DOHH2 (cell line): ENCODE measurements around the gene WDR31.

Source experiments
- H3F3A ChIP-seq: fragments of 200-600 bp; sonication (generic), shearing (Covaris generic); 2 replicates; pipeline ENCODE4 v1.6.0; 2016; ENCODE audit warnings: antibody characterized with exemption, mild to moderate bottlenecking; ENCODE audit not compliant: control insufficient read depth, insufficient read depth
- H3K27ac ChIP-seq: fragments of 200-600 bp; sonication (generic); 2 replicates; pipeline ENCODE4 v1.5.1; 2014; ENCODE audit warnings: low read depth, mild to moderate bottlenecking, low read length, moderate library complexity
- H3K27me3 ChIP-seq: fragments of 200-600 bp; sonication (generic); 2 replicates; pipeline ENCODE4 v1.6.1; 2014; ENCODE audit warnings: mild to moderate bottlenecking, low read length, mixed read lengths; ENCODE audit not compliant: control insufficient read depth
- H3K36me3 ChIP-seq: fragments of 200-600 bp; sonication (generic); 2 replicates; pipeline ENCODE4 v1.6.1; 2014; ENCODE audit warnings: mild to moderate bottlenecking, low read length, moderate library complexity, mixed read lengths; ENCODE audit not compliant: control insufficient read depth
- H3K4me1 ChIP-seq: fragments of 200-600 bp; sonication (generic); 2 replicates; pipeline ENCODE4 v1.6.1; 2014; ENCODE audit warnings: mild to moderate bottlenecking, low read length, mixed read lengths; ENCODE audit not compliant: control insufficient read depth
- H3K4me2 ChIP-seq: fragments of 200-600 bp; sonication (generic); 2 replicates; pipeline ENCODE4 v1.6.0; 2014; ENCODE audit warnings: mild to moderate bottlenecking, low read length, moderate library complexity
- H3K4me3 ChIP-seq: fragments of 200-600 bp; sonication (generic); 2 replicates; pipeline ENCODE4 v1.5.1; 2014; ENCODE audit warnings: mild to moderate bottlenecking, low read length, mixed read lengths
- H3K79me2 ChIP-seq: fragments of 200-600 bp; sonication (generic); 2 replicates; pipeline ENCODE4 v1.6.1; 2014; ENCODE audit warnings: mild to moderate bottlenecking, low read length, mixed read lengths; ENCODE audit not compliant: control insufficient read depth
- H3K9me2 ChIP-seq: fragments of 200-600 bp; sonication (generic); replicated peaks from 2 replicates; pipeline ENCODE4 v1.6.1; 2014; ENCODE audit warnings: mild to moderate bottlenecking, low read length, mixed read lengths; ENCODE audit not compliant: control insufficient read depth
- H3K9me3 ChIP-seq: fragments of 200-600 bp; sonication (generic); 2 replicates; pipeline ENCODE4 v1.6.1; 2014; ENCODE audit warnings: antibody characterized with exemption, low read length, mixed read lengths; ENCODE audit not compliant: control insufficient read depth, insufficient read depth
- H4K20me1 ChIP-seq: fragments of 200-600 bp; sonication (generic); 2 replicates; pipeline ENCODE4 v1.6.0; 2014; ENCODE audit warnings: low read depth, mild to moderate bottlenecking, antibody characterized with exemption, low read length, moderate library complexity; ENCODE audit not compliant: control insufficient read depth, insufficient read depth
- CTCF ChIP-seq: fragments of 200-600 bp; sonication (generic); IDR thresholded peaks from one replicate; pipeline ENCODE4 v1.5.1; 2014; ENCODE audit warnings: antibody characterized with exemption, mild to moderate bottlenecking, low read depth, low read length; ENCODE audit not compliant: poor library complexity, severe bottlenecking
- EZH2phosphoT487 ChIP-seq: fragments of 200-600 bp; sonication (generic); IDR thresholded peaks from 2 replicates; pipeline ENCODE4 v1.6.1; 2017; ENCODE audit warnings: borderline replicate concordance, mild to moderate bottlenecking, antibody characterized with exemption, low read length, moderate library complexity, mixed read lengths

The WDR31 gene

GRCh38 chr9:113350107-113350661, 10.1 kb upstream of the WDR31 start:
- Histone ChIP-seq H3K27me3 (peaks cover 46% of the 10 kb centered on the region), H3F3A (peaks cover 2% of the 10 kb centered on the region; the same call in 1 of the 2 replicates), H3K79me2 (no peaks in the 10 kb centered on the region), H3K36me3 (no peaks in the 10 kb centered on the region), H3K4me2 (peak overlapping the region; percentile 69), H3K4me1 (peaks cover 20% of the 10 kb centered on the region), H3K9me2 (no peaks in the 10 kb centered on the region), H4K20me1 (no peaks in the 10 kb centered on the region), H3K27ac (no peak overlapping the region), H3K4me3 (peak overlapping the region; percentile 70), H3K9me3 (no peaks in the 10 kb centered on the region)
- TF ChIP-seq EZH2phosphoT487 (no peak), CTCF (no peak)

- H3K4me2 ChIP-seq = peak within 1 kb of the TSS; percentile 69
- H3K9me3 ChIP-seq = no peaks in the 10 kb centered on the region
- no peaks in the 10 kb centered on the region for H3K79me2 ChIP-seq
- no peak within 1 kb of the TSS for H3K27ac ChIP-seq
- peaks cover 20% of the 10 kb centered on the region for H3K4me1 ChIP-seq
- peaks cover 43% of the 10 kb centered on the region for H3K27me3 ChIP-seq
- TF ChIP-seq EZH2phosphoT487 = 0 out of 2 replicates have a peak, but pooled peaks have one; percentile 22
- TF ChIP-seq CTCF = no peak
- no peaks in the 10 kb centered on the region for H4K20me1 ChIP-seq
- peak within 1 kb of the TSS; percentile 70 for H3K4me3 ChIP-seq
- peaks cover 2% of the 10 kb centered on the region; the same call in 1 of the 2 replicates for H3F3A ChIP-seq
- no peaks in the 10 kb centered on the region for H3K9me2 ChIP-seq
- no peaks in the 10 kb centered on the region for H3K36me3 ChIP-seq
Measured at GRCh38 chr9:113349445-113350094, 9.5 kb upstream of the WDR31 start, which contains the start of gene BSPRY. Gene BSPRY (plus strand): TSS chr9:113349541. CDS start chr9:113349580, 39 bp downstream.

- H3K36me3 ChIP-seq = no peaks in the 10 kb centered on the region
- peak overlapping the region; percentile 70 for H3K4me3 ChIP-seq
- peaks cover 21% of the 10 kb centered on the region for H3K4me1 ChIP-seq
- peaks cover 39% of the 10 kb centered on the region for H3K27me3 ChIP-seq
- TF ChIP-seq CTCF = no peak
- no peak for TF ChIP-seq EZH2phosphoT487
- no peak overlapping the region for H3K27ac ChIP-seq
- no peaks in the 10 kb centered on the region for H4K20me1 ChIP-seq
- no peaks in the 10 kb centered on the region for H3K9me2 ChIP-seq
- no peaks in the 10 kb centered on the region for H3K9me3 ChIP-seq
- H3F3A ChIP-seq = peaks cover 2% of the 10 kb centered on the region; the same call in 1 of the 2 replicates
- H3K4me2 ChIP-seq = peak overlapping the region; percentile 69
- H3K79me2 ChIP-seq = no peaks in the 10 kb centered on the region
Measured at GRCh38 chr9:113349066-113349444, 9.0 kb upstream of the WDR31 start.
